Measurements from ENCODE around the gene CCNL2.

CCNL2 gene

GRCh38 chr1:1340791-1341548 is 58.2 kb downstream of the CCNL2 start:
- no peak for DNase-seq

- DNase-seq = no peak
Measured at GRCh38 chr1:1340185-1340584, 59.0 kb downstream of the CCNL2 start.

- no peak for DNase-seq
Measured at GRCh38 chr1:1338278-1338677, 60.9 kb downstream of the CCNL2 start.

- DNase-seq = no peak
Measured at GRCh38 chr1:1337793-1338147, 61.4 kb downstream of the CCNL2 start.

- no peak for DNase-seq
Measured at GRCh38 chr1:1336931-1337792, 62.0 kb downstream of the CCNL2 start.

- DNase-seq = no peak
Measured at GRCh38 chr1:1336446-1336845, 62.7 kb downstream of the CCNL2 start.

- DNase-seq = no peak
Measured at GRCh38 chr1:1335792-1336248, 63.3 kb downstream of the CCNL2 start.
